Liver (tissue), 3 donors: ENCODE measurements around the gene TRIM40.

ENCODE experiments used
- ATF3 ChIP-seq: IDR thresholded peaks from 2 replicates; pipeline ENCODE4 v1.6.1; 2016; ENCODE audit warnings: antibody characterized with exemption
- CTCF ChIP-seq: fragments of 150-350 bp; IDR thresholded peaks from 2 replicates; pipeline ENCODE4 v1.5.1; 2017; ENCODE audit warnings: improper control_type of control experiment, low read depth, low read length; ENCODE audit not compliant: missing input control
- JUND ChIP-seq, 2 donors: IDR thresholded peaks; 2 replicates each; pipeline ENCODE4 v1.6.1; 2016; ENCODE audit warnings: antibody characterized with exemption in 2 of 2
- MAX ChIP-seq: IDR thresholded peaks from 2 replicates; pipeline ENCODE4 v1.6.1; 2016; ENCODE audit warnings: antibody characterized with exemption
- RAD21 ChIP-seq, 2 donors: IDR thresholded peaks; 2 replicates each; pipeline ENCODE4 v1.6.1; 2016; ENCODE audit warnings: antibody characterized with exemption in 2 of 2, mild to moderate bottlenecking in 2 of 2
- REST ChIP-seq: IDR thresholded peaks from 2 replicates; pipeline ENCODE4 v1.6.1; 2016; ENCODE audit warnings: antibody characterized with exemption, mild to moderate bottlenecking
- SP1 ChIP-seq: IDR thresholded peaks from 2 replicates; pipeline ENCODE4 v1.6.1; 2018; ENCODE audit warnings: antibody characterized with exemption, mild to moderate bottlenecking
- TAF1 ChIP-seq: conservative IDR thresholded peaks from 2 replicates; pipeline ENCODE4 v1.6.1; 2016; ENCODE audit warnings: antibody characterized with exemption, mild to moderate bottlenecking
- YY1 ChIP-seq: IDR thresholded peaks from 2 replicates; pipeline ENCODE4 v1.6.1; 2016; ENCODE audit warnings: antibody characterized with exemption, mild to moderate bottlenecking
- ZBTB33 ChIP-seq: IDR thresholded peaks from 2 replicates; pipeline ENCODE4 v1.6.1; 2016; ENCODE audit warnings: antibody characterized with exemption
- donor health status: healthy.
- donor health status: healthy.

GRCh38 chr6:30135147-30135546, 793 bp upstream of the TRIM40 start:
- TF ChIP-seq ATF3, result no peak
- TF ChIP-seq TAF1, result no peak
- no peak for TF ChIP-seq JUND (IDR thresholded peaks at IDR 0.05)
- TF ChIP-seq CTCF, result no peak
- no peak for TF ChIP-seq MAX
- TF ChIP-seq YY1, result no peak
- TF ChIP-seq REST, result no peak
- TF ChIP-seq RAD21 (IDR thresholded peaks at IDR 0.05), result no peak
- TF ChIP-seq ZBTB33, result no peak
- no peak for TF ChIP-seq SP1
